ENCODE results near the gene LIN28B.
A peak's percentile ranks its signal among the peaks of the same experiment; 100 is the strongest.
"Not testable (repeated sequence)": the region's sequence is repeated elsewhere in the genome, so short reads cannot be mapped to it uniquely, and the experiment has no call there.

LIN28B gene, protein sequence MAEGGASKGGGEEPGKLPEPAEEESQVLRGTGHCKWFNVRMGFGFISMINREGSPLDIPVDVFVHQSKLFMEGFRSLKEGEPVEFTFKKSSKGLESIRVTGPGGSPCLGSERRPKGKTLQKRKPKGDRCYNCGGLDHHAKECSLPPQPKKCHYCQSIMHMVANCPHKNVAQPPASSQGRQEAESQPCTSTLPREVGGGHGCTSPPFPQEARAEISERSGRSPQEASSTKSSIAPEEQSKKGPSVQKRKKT

GRCh38 chr6:104956731-104957294 is at the start of gene LIN28B:
Gene LIN28B, plus strand, starts transcription at chr6:104957107. Its CDS starts 144 bp downstream, at chr6:104957251.
- no peak for DNase-seq

- DNase-seq, result no peak
These were observed 48.6 kb upstream of the LIN28B start for GRCh38 chr6:104908031-104908887.

- no peak for DNase-seq
These were observed 47.9 kb upstream of the LIN28B start for GRCh38 chr6:104908888-104909525.

GRCh38 chr6:104921896-104922295 is 35.0 kb upstream of the LIN28B start:
- no peak for DNase-seq

DNA sequence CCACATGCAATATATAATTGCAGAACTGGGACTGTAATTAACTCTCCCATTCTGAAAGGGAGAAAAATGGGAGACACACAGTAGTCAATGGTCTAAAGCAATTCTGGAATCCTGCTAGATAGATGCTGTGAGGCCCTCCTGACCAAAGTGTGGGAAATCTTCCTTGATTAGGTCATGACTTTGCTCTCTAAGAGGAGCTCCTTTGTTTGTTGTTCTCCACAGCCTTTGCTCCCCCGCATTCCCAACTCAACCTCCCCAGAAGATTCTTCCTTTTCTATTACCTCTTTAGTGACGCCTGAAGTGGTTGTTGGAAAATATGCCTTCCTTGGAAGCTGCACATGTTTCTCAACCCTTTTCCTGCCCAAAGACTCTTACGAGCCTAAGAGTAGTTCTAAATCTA is 28.8 kb upstream of the LIN28B start:
- DNase-seq, result no peak

DNA sequence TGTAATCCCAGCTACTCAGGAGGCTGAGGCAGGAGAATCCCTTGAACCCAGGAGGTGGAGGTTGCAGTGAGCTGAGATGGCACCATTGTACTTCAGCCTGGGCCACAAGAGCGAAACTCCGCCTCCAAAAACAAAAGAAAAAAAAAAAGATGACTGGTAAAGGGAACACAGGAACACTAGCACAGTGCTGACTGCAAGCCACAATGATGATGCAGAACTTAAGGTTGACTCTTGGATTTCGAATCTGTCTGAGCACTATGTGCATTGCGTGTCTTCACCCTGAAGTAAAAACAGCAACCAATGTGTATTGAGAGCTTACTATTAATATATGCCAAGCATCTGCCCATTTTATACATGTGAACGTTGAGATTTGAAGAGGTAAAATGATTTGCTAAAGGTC is 27.6 kb upstream of the LIN28B start:
- DNase-seq, result no peak

GRCh38 chr6:104930939-104931338 is 26.0 kb upstream of the LIN28B start:
- DNase-seq, result no peak

DNA sequence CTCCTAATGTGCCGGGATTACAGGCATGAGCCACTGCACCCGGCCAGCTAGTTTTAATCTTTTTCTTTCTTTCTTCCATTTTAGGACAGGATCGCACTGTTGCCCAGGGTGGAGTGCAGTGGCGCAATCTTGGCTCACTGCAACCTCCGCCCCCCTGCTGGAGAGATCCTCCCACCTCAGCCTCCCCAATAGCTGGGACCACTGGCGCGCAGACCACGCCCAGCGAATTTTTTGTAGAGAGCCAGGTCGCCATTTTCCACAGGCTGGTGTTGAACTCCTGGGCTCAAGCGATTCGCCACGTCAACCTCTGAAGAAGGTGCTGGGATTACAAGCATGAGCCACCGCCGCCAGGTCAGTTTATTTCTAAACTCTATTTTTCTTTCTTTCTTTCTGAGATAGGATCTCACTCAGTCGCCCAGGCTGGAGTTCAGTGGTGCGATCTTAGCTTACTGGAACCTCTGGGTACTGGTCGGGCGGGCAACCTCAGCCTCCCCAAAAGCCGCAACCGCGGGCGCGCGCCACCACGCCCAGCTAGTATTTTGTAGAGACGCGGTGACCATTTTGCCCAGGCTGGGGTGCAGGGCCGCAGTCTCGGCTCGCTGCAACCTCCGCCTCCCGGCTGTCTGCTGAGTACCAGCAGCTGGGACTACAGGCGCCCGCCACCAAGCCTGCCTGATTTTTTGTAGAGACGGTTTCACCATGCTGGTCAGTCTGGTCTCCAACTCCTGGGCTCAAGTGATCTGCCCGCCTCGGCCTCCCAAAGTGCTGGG is 20.0 kb upstream of the LIN28B start:
- DNase-seq, result no peak

DNA sequence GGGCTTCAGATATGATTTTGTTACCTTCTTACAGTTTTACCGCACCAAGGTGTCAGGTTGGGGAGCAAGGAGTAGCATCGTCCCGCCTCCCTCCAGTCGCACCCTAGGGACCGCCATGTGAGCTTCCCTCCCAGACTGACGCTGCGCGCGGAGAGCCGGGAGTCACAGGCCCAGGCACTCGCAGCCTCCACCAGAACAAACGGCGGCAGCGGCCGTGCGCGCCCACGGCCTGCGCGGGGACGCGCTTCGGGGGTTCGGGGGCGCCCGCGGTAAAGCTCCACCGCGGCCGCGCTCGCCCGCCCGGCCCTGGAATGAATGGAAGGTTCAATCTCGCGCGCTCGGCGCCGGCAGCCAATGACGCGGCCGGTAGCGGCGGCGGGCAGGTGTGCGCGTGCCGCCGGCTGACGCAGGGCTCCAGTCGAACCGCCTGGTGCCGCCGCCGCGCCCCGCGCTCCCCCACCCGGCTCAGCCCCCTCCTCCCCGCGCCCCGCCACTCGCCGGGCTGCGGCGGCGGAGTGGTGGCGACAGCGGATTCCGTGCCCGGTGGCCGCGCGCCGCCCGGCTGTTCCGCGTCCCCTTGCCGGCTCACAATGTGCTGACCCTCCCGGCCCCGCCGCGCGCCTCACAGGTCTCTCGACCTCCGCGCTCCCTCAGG is 16.5 kb upstream of the LIN28B start:
- DNase-seq, result no peak

- DNase-seq, result peak; percentile 12 to 46
These were observed 15.8 kb upstream of the LIN28B start for GRCh38 chr6:104940893-104941728.

- no peak for DNase-seq
These were observed 15.2 kb upstream of the LIN28B start for GRCh38 chr6:104941729-104942091.

DNA sequence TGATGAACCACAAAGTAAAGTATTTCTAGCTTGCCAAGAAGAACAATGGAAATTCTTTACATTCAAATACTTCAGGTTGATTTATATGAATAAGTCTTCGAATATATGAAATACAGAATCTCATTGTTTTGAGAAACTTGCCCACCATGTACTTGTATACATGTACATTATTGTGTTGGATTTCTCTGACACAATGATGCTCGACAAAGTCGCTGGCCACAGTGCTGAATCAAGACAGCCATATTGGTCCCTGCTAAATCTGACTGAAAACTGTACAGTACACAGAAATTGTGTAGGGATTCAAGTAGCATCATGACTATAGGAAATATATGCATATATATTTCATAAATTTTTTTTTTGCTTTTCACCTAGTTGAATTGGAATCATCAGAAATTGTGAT is 13.1 kb upstream of the LIN28B start:
- no peak for DNase-seq

DNA sequence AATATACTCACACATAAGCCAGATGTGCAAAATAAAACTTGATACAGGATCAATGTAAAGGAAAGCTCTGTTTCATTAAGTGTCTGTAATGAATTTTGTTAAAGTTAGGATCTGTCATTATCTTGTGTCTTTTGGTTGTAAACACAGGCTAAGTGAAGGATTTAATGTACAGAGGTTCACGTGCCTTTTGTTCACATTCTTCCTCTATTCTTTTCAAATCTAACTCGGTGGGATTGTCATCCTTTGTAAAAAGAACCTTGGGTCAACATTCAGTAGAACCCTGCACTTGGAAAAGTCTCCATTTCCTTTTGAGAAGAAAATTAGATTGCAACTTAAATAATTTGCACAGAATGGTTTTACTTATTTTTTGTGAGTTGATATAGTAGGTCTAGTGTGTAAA is 7.7 kb upstream of the LIN28B start:
- DNase-seq, result no peak

DNA sequence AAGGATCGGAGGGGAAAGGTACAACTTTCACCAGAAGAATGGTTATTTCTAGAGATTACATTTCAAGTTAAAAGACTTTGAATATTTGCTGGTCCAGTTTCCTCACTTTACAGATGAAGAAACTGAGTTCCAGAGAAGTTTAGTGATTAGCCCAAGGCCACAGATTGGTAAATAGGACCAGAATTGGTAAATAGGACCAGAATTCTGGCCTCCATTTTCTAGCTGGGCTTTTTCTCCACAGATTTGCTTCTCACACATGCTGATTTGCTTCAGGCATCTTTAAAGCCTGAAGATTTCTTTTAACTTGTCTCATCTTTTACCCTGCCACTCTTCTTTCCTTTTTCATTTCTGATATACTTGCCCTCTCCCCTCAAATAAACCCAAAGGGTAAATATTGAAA is 5.2 kb upstream of the LIN28B start:
- DNase-seq, result no peak

DNA sequence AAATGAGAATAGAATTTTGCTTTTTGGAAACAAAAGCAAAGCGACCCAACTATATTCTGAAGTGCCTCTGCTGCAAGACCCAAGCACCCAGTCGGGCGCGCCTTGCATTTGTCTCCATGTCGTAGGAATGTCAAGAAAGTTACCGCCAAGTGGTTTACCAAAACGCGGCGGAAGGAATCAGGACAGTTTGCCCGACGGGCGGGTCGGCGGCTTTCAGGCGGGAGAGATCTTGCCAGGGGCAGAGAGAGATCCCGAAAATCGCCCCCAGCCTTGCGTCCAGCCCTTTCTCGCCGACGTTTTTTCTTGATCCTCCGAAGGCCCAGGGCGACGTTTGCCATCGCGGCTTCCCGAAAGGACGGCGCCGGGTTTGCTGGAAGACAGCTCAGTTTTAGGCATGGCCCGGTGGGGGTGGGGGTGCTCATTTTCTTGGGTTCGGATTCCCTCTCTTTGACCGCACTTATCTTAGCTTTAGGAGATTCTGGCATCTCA is 4.0 kb upstream of the LIN28B start:
- no peak for DNase-seq

- DNase-seq, result not testable (repeated sequence)
These were observed 3.3 kb upstream of the LIN28B start for GRCh38 chr6:104953400-104954189.

DNA sequence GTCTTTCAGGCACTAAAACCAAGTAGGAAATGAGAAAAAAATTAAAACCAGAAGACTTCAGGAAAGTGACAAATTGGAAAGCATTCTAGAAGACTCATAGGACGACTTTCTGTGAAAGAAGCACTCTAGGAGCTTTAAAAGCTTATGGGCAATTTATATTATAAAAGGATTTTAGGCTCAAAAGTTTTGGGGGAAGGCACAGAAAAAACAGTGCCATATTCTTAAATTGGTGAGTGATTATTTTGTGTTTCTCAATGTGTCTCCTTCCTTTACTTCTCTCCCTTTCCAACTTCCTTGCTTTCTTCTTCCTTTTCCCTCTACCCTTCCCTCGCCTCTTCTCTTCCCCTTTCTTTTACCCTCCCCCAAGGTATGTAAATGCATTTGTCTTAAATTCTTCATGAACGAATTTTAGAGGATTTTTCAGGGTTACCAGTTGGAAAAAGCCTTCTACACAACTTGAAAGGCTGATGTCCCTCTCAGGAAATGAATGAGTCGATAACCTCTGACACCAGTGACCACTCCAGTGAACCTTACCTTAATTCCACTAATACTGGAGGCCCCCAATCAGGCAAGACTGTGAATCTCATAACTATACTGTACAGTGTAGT is 2.6 kb upstream of the LIN28B start:
- DNase-seq, result no peak

- no peak for DNase-seq
These were observed 1.4 kb upstream of the LIN28B start for GRCh38 chr6:104955491-104955890.

GRCh38 chr6:104955927-104956730 is 778 bp upstream of the LIN28B start:
- no peak for DNase-seq
